CD4-positive, alpha-beta T cell treated with Interleukin-12 subunit alpha and Interleukin-12 subunit beta, for 1 hour (primary cell): ENCODE results near the gene EDDM3A.
"Not testable (repeated sequence)": the region's sequence is repeated elsewhere in the genome, so short reads cannot be mapped to it uniquely, and the experiment has no call there.

Source experiments
- DNase-seq: peaks from one replicate; pipeline ENCODE4 v3.0.0-alpha.2; 2020

Gene EDDM3A

GRCh38 chr14:20745571-20746358, at the start of gene EDDM3A:
EDDM3A (plus strand) TSS chr14:20745887; CDS start chr14:20747581, 1,694 bp downstream.
- no peak for DNase-seq

GRCh38 chr14:20696764-20697163, 48.9 kb upstream of the EDDM3A start:
- DNase-seq = no peak

- DNase-seq = peak; percentile 71
These were observed 48.2 kb upstream of the EDDM3A start for GRCh38 chr14:20697273-20698017.

- DNase-seq = no peak
These were observed 47.7 kb upstream of the EDDM3A start for GRCh38 chr14:20698018-20698329.

GRCh38 chr14:20698934-20699333, 46.8 kb upstream of the EDDM3A start:
- DNase-seq = no peak

- DNase-seq = no peak
These were observed 45.8 kb upstream of the EDDM3A start for GRCh38 chr14:20699931-20700330.

- not testable (repeated sequence) for DNase-seq
These were observed 44.7 kb upstream of the EDDM3A start for GRCh38 chr14:20700965-20701364.

- no peak for DNase-seq
These were observed 38.9 kb upstream of the EDDM3A start for GRCh38 chr14:20706657-20707355.

GRCh38 chr14:20707622-20708021, 38.1 kb upstream of the EDDM3A start:
- DNase-seq = no peak

GRCh38 chr14:20711261-20711660, 34.4 kb upstream of the EDDM3A start:
- no peak for DNase-seq

- no peak for DNase-seq
These were observed 34.0 kb upstream of the EDDM3A start for GRCh38 chr14:20711685-20712084.

- no peak for DNase-seq
These were observed 32.8 kb upstream of the EDDM3A start for GRCh38 chr14:20712904-20713303.

- DNase-seq = no peak
These were observed 31.0 kb upstream of the EDDM3A start for GRCh38 chr14:20714593-20715250.

GRCh38 chr14:20719777-20720176, 25.9 kb upstream of the EDDM3A start:
- no peak for DNase-seq

GRCh38 chr14:20720741-20721140, 24.9 kb upstream of the EDDM3A start:
- no peak for DNase-seq

GRCh38 chr14:20722016-20722415, 23.7 kb upstream of the EDDM3A start:
- DNase-seq = no peak

GRCh38 chr14:20723488-20723887, 22.2 kb upstream of the EDDM3A start:
- DNase-seq = no peak

- DNase-seq = not testable (repeated sequence)
These were observed 19.6 kb upstream of the EDDM3A start for GRCh38 chr14:20726121-20726520.

GRCh38 chr14:20726531-20726930, 19.2 kb upstream of the EDDM3A start:
- no peak for DNase-seq

- DNase-seq = no peak
These were observed 14.8 kb upstream of the EDDM3A start for GRCh38 chr14:20730891-20731290.

- no peak for DNase-seq
These were observed 13.2 kb upstream of the EDDM3A start for GRCh38 chr14:20732477-20732876.

GRCh38 chr14:20732979-20733635, 12.6 kb upstream of the EDDM3A start:
- no peak for DNase-seq
